GM23338 (cell line): Measurements from ENCODE around the gene STX16. TPM values are rescaled to one million over a fixed set of nuclear protein-coding genes. Genes with fewer than 3 reads are reported as not detected.

Source experiments
- ATAC-seq: fragments of 200-7000 bp; cut with Tn5 transposase; 3 replicates; pipeline ENCODE4 v1.9.1; 2020
- DNase-seq: peaks from one replicate; pipeline ENCODE4 v3.0.0-alpha.2; 2015; ENCODE audit warnings: low spot score
- H2AFZ ChIP-seq: fragments of 200-600 bp; sonication (generic); 2 replicates; pipeline ENCODE4 v1.8.0; 2016; ENCODE audit warnings: antibody characterized with exemption, mild to moderate bottlenecking, moderate library complexity
- H3F3A ChIP-seq: fragments of 200-600 bp; sonication (generic); replicated peaks from 2 replicates; pipeline ENCODE4 v1.8.0; 2017; ENCODE audit warnings: antibody characterized with exemption, mixed run types, low read depth
- H3K27ac ChIP-seq: fragments of 200-600 bp; sonication (generic); 2 replicates; pipeline ENCODE4 v1.6.1; 2016; ENCODE audit warnings: low read depth
- H3K27me3 ChIP-seq: fragments of 200-600 bp; sonication (generic); 2 replicates; pipeline ENCODE4 v1.8.0; 2016; ENCODE audit warnings: mild to moderate bottlenecking, mixed run types, moderate library complexity; ENCODE audit not compliant: insufficient read depth
- H3K36me3 ChIP-seq: fragments of 200-600 bp; sonication (generic); 2 replicates; pipeline ENCODE4 v1.8.0; 2016; ENCODE audit warnings: mild to moderate bottlenecking; ENCODE audit not compliant: insufficient read depth
- H3K4me1 ChIP-seq: fragments of 200-600 bp; sonication (generic); 2 replicates; pipeline ENCODE4 v1.8.0; 2016; ENCODE audit warnings: mild to moderate bottlenecking, moderate library complexity; ENCODE audit not compliant: insufficient read depth
- H3K4me2 ChIP-seq: fragments of 200-600 bp; sonication (generic); 2 replicates; pipeline ENCODE4 v1.7.1; 2017; ENCODE audit warnings: mixed run types
- H3K4me3 ChIP-seq: fragments of 200-600 bp; sonication (generic); 2 replicates; pipeline ENCODE4 v1.6.1; 2016; ENCODE audit warnings: mixed run types
- H3K79me2 ChIP-seq: fragments of 200-600 bp; sonication (generic); replicated peaks from 2 replicates; pipeline ENCODE4 v1.8.0; 2017; ENCODE audit warnings: mild to moderate bottlenecking; ENCODE audit not compliant: insufficient read depth
- H3K9me2 ChIP-seq: fragments of 200-600 bp; sonication (generic); 2 replicates; pipeline ENCODE4 v1.8.0; 2017; ENCODE audit not compliant: insufficient read depth
- H4K20me1 ChIP-seq: fragments of 200-600 bp; sonication (generic); replicated peaks from 2 replicates; pipeline ENCODE4 v1.8.0; 2017; ENCODE audit warnings: mild to moderate bottlenecking; ENCODE audit not compliant: insufficient read depth
- H3K27ac Mint-ChIP-seq: 2 replicates; pipeline ENCODE4 v1.8.0; 2020; ENCODE audit warnings: inconsistent platforms, mild to moderate bottlenecking, moderate library complexity, mixed read lengths
- H3K27me3 Mint-ChIP-seq: 3 replicates; pipeline ENCODE4 v1.8.0; 2022; ENCODE audit warnings: low read depth, mild to moderate bottlenecking, moderate library complexity, mixed read lengths, inconsistent platforms; ENCODE audit not compliant: insufficient read depth, poor library complexity
- H3K36me3 Mint-ChIP-seq: 3 replicates; pipeline ENCODE4 v1.8.0; 2021; ENCODE audit warnings: low read depth, mild to moderate bottlenecking, inconsistent platforms, moderate library complexity, mixed read lengths
- H3K4me1 Mint-ChIP-seq: 3 replicates; pipeline ENCODE4 v1.8.0; 2020; ENCODE audit warnings: mild to moderate bottlenecking, inconsistent platforms, mixed read lengths
- H3K4me3 Mint-ChIP-seq: 3 replicates; pipeline ENCODE4 v1.8.0; 2021; ENCODE audit warnings: moderate library complexity, mild to moderate bottlenecking, inconsistent platforms, mixed read lengths
- H3K9me3 Mint-ChIP-seq: 3 replicates; pipeline ENCODE4 v1.8.0; 2020; ENCODE audit warnings: moderate library complexity, mild to moderate bottlenecking, inconsistent platforms, mixed read lengths
- CTCF ChIP-seq, 2 experiments: fragments of 200-600 bp in 1 of 2; sonication (generic) in 1 of 2; conservative IDR thresholded peaks; 2 replicates each; pipeline versions ENCODE4 v1.5.1 to v1.6.1; 2016 to 2017; ENCODE audit warnings: antibody characterized with exemption in 2 of 2, low read depth in 2 of 2, mild to moderate bottlenecking in 2 of 2, moderate library complexity in 1 of 2
- ETS1 ChIP-seq: IDR thresholded peaks from 2 replicates; pipeline ENCODE4 v1.6.1; 2016; ENCODE audit warnings: antibody characterized with exemption
- EZH2 ChIP-seq: fragments of 200-600 bp; sonication (generic); IDR thresholded peaks from one replicate; pipeline ENCODE4 v1.8.0; 2017; ENCODE audit warnings: antibody characterized with exemption, mild to moderate bottlenecking, low read depth; ENCODE audit not compliant: unreplicated experiment
- EZH2phosphoT487 ChIP-seq: fragments of 200-600 bp; sonication (generic); IDR thresholded peaks from one replicate; pipeline ENCODE4 v1.8.1; 2018; ENCODE audit warnings: antibody characterized with exemption; ENCODE audit not compliant: unreplicated experiment
- JUNB ChIP-seq: IDR thresholded peaks from one replicate; pipeline ENCODE4 v1.6.1; 2016; ENCODE audit warnings: antibody characterized with exemption; ENCODE audit not compliant: unreplicated experiment
- NANOG ChIP-seq: IDR thresholded peaks from 2 replicates; pipeline ENCODE4 v1.6.1; 2016; ENCODE audit warnings: antibody characterized with exemption, borderline replicate concordance
- REST ChIP-seq: IDR thresholded peaks from one replicate; pipeline ENCODE4 v1.6.1; 2018; ENCODE audit warnings: antibody characterized with exemption; ENCODE audit not compliant: unreplicated experiment
- STAT1 ChIP-seq: IDR thresholded peaks from one replicate; pipeline ENCODE4 v1.6.1; 2016; ENCODE audit warnings: antibody characterized with exemption; ENCODE audit not compliant: unreplicated experiment
- ZNF114 ChIP-seq: fragments of 250-450 bp; sonication (Bioruptor Pico); IDR thresholded peaks from 2 replicates; pipeline ENCODE4 v1.5.0; 2020; ENCODE audit warnings: mild to moderate bottlenecking, moderate library complexity
- ZNF331 ChIP-seq: fragments of 250-450 bp; sonication (Bioruptor Pico); IDR thresholded peaks from 2 replicates; pipeline ENCODE4 v1.5.0; 2020; ENCODE audit warnings: low read depth, mild to moderate bottlenecking, moderate library complexity
- ZNF462 ChIP-seq: fragments of 250-450 bp; sonication (Bioruptor Pico); IDR thresholded peaks from 2 replicates; pipeline ENCODE4 v1.5.0; 2020; ENCODE audit warnings: mild to moderate bottlenecking, moderate library complexity
- polyA plus RNA-seq: library from polyadenylated mRNA; unstranded; fragments of >200 nt; fragmentation: Nextera tagmentation; extraction: Ambion mirVana; gene quantifications from 2 replicates; pipeline ENCODE4 v1.2.1, GENCODE V29; 2016
- total RNA-seq: library from RNA; depleted of rRNA; stranded (reverse); fragments of >200 nt; shearing (Covaris generic); gene quantifications from 2 replicates; pipeline ENCODE4 v1.2.3, GENCODE V29; 2014

Gene STX16
- total and polyA plus RNA-seq, 2 experiments from 2014 or later: 31.2 to 70.5 TPM

GRCh38 chr20:58675641-58676040, 24.6 kb downstream of the STX16 start:
- Histone ChIP-seq H2AFZ (no peak overlapping the region), H3K27ac (0 out of 2 replicates have a peak overlapping the region, but pooled peaks have one; percentile 64), H3K4me1 (peaks cover 14% of the 10 kb centered on the region), H3K36me3 (peaks cover 20% of the 10 kb centered on the region), H3F3A (peaks cover 5% of the 10 kb centered on the region; the same call in 1 of the 2 replicates), H3K9me2 (no peaks in the 10 kb centered on the region), H3K79me2 (peaks cover 18% of the 10 kb centered on the region; the same call in 1 of the 2 replicates), H3K4me2 (no peak overlapping the region), H3K27me3 (no peaks in the 10 kb centered on the region), H4K20me1 (no peaks in the 10 kb centered on the region), H3K4me3 (no peak overlapping the region)
- no peaks in the 10 kb centered on the region for H3K27me3 Mint-ChIP-seq
- peak overlapping the region; percentile 88 for H3K27ac Mint-ChIP-seq
- peaks cover 55% of the 10 kb centered on the region for H3K4me1 Mint-ChIP-seq
- TF ChIP-seq REST: no peak
- no peak for TF ChIP-seq ZNF331
- TF ChIP-seq STAT1: no peak
- TF ChIP-seq EZH2phosphoT487: no peak
- no peak for TF ChIP-seq ZNF114 (CRISPR knock-in tag)
- no peak for TF ChIP-seq ZNF462 (CRISPR knock-in tag)
- no peak for TF ChIP-seq CTCF (conservative IDR thresholded peaks at IDR 0.05; ENCODE audit: low read depth in 2 of 2)
- TF ChIP-seq EZH2: no peak
- TF ChIP-seq ETS1: no peak
- TF ChIP-seq JUNB: no peak
- TF ChIP-seq NANOG: no peak
- DNase-seq: no peak
- no peaks in the 10 kb centered on the region for H3K9me3 Mint-ChIP-seq
- peaks cover 80% of the 10 kb centered on the region for H3K36me3 Mint-ChIP-seq
- H3K4me3 Mint-ChIP-seq: no peak overlapping the region
- no peak for ATAC-seq
